A549 (cell line): Measurements from ENCODE around the gene PHKB. TPM values are rescaled to one million over a fixed set of nuclear protein-coding genes. Genes with fewer than 3 reads are reported as not detected.

Experiments
- ATAC-seq, 2 experiments: fragments of 200-7000 bp in 1 of 2; fragments of >200 bp in 1 of 2; cut with Nextera tagmentation in 1 of 2; cut with Tn5 transposase in 1 of 2; 3 replicates each; pipeline versions ENCODE4 v1.8.0 to v1.9.1; 2018 to 2020; ENCODE audit warnings: mild to moderate bottlenecking in 1 of 2, moderate library complexity in 1 of 2
- CTCF ChIA-PET: fragments of 300-600 bp; sonication (Branson Sonifier 250); formaldehyde crosslinking; extraction: SDS; loops from one replicate; lab custom pipeline; 2021; ENCODE audit warnings: antibody characterized with exemption, inconsistent platforms; lab: Yijun Ruan, JAX
- POLR2A ChIA-PET: fragments of 350-600 bp; formaldehyde crosslinking; extraction: SDS; loops from one replicate; lab custom pipeline; 2021; ENCODE audit warnings: antibody characterized with exemption, inconsistent platforms; lab: Yijun Ruan, JAX
- DNase-seq, 2 experiments: peaks; one replicate each; pipeline versions ENCODE4 v3.0.0 to v3.0.0-alpha.2; 2011 to 2016; ENCODE audit warnings: low read depth in 1 of 2, low spot score in 1 of 2
- FAIRE-seq: peaks from 2 replicates; lab custom pipeline; 2011; peaks lifted over from hg19 to GRCh38; lab: Jason Lieb, UNC
- H3K27ac ChIP-seq, 2 experiments: fragments of >200 bp; sonication (Bioruptor Twin); formaldehyde crosslinking; 3 replicates each; pipeline ENCODE4 v1.5.1; 2016 to 2017
- H3K4me1 ChIP-seq: fragments of >200 bp; sonication (Bioruptor Twin); formaldehyde crosslinking; 3 replicates; pipeline ENCODE4 v1.6.1; 2016
- H3K4me2 ChIP-seq: fragments of >200 bp; sonication (Bioruptor Twin); formaldehyde crosslinking; 3 replicates; pipeline ENCODE4 v1.6.1; 2016
- H3K4me3 ChIP-seq: fragments of >200 bp; sonication (Bioruptor Twin); formaldehyde crosslinking; 3 replicates; pipeline ENCODE4 v1.5.1; 2016
- H3K9me3 ChIP-seq: fragments of >200 bp; sonication (Bioruptor Twin); formaldehyde crosslinking; 3 replicates; pipeline ENCODE4 v1.6.1; 2016
- CEBPB ChIP-seq, 2 experiments: fragments of >200 bp in 1 of 2; sonication (Bioruptor Twin) in 1 of 2; formaldehyde crosslinking in 1 of 2; IDR thresholded peaks; 2 replicates each; pipeline ENCODE4 v1.6.1; 2012 to 2016
- CHD2 ChIP-seq: fragments of 150-350 bp; IDR thresholded peaks from 2 replicates; pipeline ENCODE4 v1.6.1; 2014; ENCODE audit warnings: low read length; ENCODE audit not compliant: partially characterized antibody
- EHF ChIP-seq: fragments of 250-450 bp; sonication (Bioruptor Pico); IDR thresholded peaks from 2 replicates; pipeline ENCODE4 v1.5.0; 2020; ENCODE audit warnings: mild to moderate bottlenecking
- GATA3 ChIP-seq: IDR thresholded peaks from 2 replicates; pipeline ENCODE4 v1.6.1; 2012; ENCODE audit warnings: borderline replicate concordance
- HDAC2 ChIP-seq: fragments of 200-600 bp; sonication (generic); IDR thresholded peaks from 2 replicates; pipeline ENCODE4 v1.6.1; 2016
- HEYL ChIP-seq: fragments of 250-450 bp; sonication (Bioruptor Pico); IDR thresholded peaks from 2 replicates; pipeline ENCODE4 v1.8.0; 2021; ENCODE audit warnings: mild to moderate bottlenecking, moderate library complexity
- MAZ ChIP-seq: fragments of 150-350 bp; IDR thresholded peaks from 2 replicates; pipeline ENCODE4 v1.6.1; 2014; ENCODE audit warnings: antibody characterized with exemption, low read depth, low read length, borderline replicate concordance
- MYC ChIP-seq: IDR thresholded peaks from 2 replicates; pipeline ENCODE4 v1.6.1; 2012; ENCODE audit warnings: mild to moderate bottlenecking, inconsistent platforms, low read length, improper control_type of control experiment, borderline replicate concordance
- NFE2L2 ChIP-seq: fragments of 150-350 bp; conservative IDR thresholded peaks from 2 replicates; pipeline ENCODE4 v1.6.1; 2014; ENCODE audit warnings: low read length
- NPAS2 ChIP-seq: fragments of 250-450 bp; sonication (Bioruptor Pico); IDR thresholded peaks from 2 replicates; pipeline ENCODE4 v1.8.0; 2022; ENCODE audit warnings: mild to moderate bottlenecking, moderate library complexity, borderline replicate concordance
- NR3C1 ChIP-seq: fragments of >200 bp; sonication (Bioruptor Twin); formaldehyde crosslinking; IDR thresholded peaks from 3 replicates; pipeline ENCODE4 v1.6.1; 2017
- PHF8 ChIP-seq: fragments of 200-600 bp; sonication (generic); IDR thresholded peaks from 2 replicates; pipeline ENCODE4 v1.6.1; 2016; ENCODE audit warnings: low read depth, mild to moderate bottlenecking, antibody characterized with exemption, moderate library complexity, borderline replicate concordance
- POLR2A ChIP-seq: IDR thresholded peaks from 2 replicates; pipeline ENCODE4 v1.6.1; 2012; ENCODE audit warnings: mild to moderate bottlenecking, low read length
- SMC3 ChIP-seq: fragments of >200 bp; sonication (Bioruptor Twin); formaldehyde crosslinking; IDR thresholded peaks from 3 replicates; pipeline ENCODE4 v1.6.1; 2018; ENCODE audit warnings: inconsistent platforms
- SREBF2 ChIP-seq: fragments of 450-650 bp; IDR thresholded peaks from 2 replicates; pipeline ENCODE4 v1.6.1; 2014; ENCODE audit warnings: mild to moderate bottlenecking, moderate library complexity
- TFCP2L1 ChIP-seq: fragments of 250-450 bp; sonication (Bioruptor Pico); IDR thresholded peaks from 2 replicates; pipeline ENCODE4 v1.5.0; 2021; ENCODE audit warnings: mild to moderate bottlenecking
- ZNF302 ChIP-seq: fragments of 250-450 bp; sonication (Bioruptor Pico); IDR thresholded peaks from 2 replicates; pipeline ENCODE4 v1.9.0; 2021; ENCODE audit warnings: inconsistent platforms, mild to moderate bottlenecking, moderate library complexity
- whole genome bisulfite sequencing: methylation state at CpG from one replicate; pipeline ENCODE4 v1.1.6; 2017; ENCODE audit errors: missing lambda C conversion rate; 5-methylcytosine and 5-hydroxymethylcytosine counted together
- polyA plus RNA-seq, 4 experiments: library from polyadenylated mRNA; depleted of rRNA in 3 of 4; stranded (reverse); fragments of >200 nt; fragmentation: RNase III in 1 of 4; extraction: RNeasy Plus Mini Kit Qiagen cat#74134 plus additional on column Dnase treatment in 1 of 4; gene quantifications; 2 replicates in 3 of 4; 3 replicates in 1 of 4; pipeline ENCODE4 v1.2.3, GENCODE V29; 2011 to 2017
- TF ChIP-seq, protein P1 (sequence below): fragments of 200-600 bp; sonication (generic); IDR thresholded peaks from 2 replicates; pipeline ENCODE4 v1.6.1; 2016; ENCODE audit warnings: antibody characterized with exemption, mild to moderate bottlenecking, moderate library complexity
- TF ChIP-seq, protein P2 (sequence below): fragments of 250-450 bp; sonication (Bioruptor Pico); IDR thresholded peaks from 2 replicates; pipeline ENCODE4 v1.5.0; 2020; ENCODE audit warnings: low read depth, mild to moderate bottlenecking, moderate library complexity
- TF ChIP-seq, protein P3 (sequence below): IDR thresholded peaks from 2 replicates; pipeline ENCODE4 v1.6.1; 2012

The PHKB gene
- polyA plus RNA-seq, 2 of the 4 experiments (the other 2 are of a cell fraction): 33.2 to 96.8 TPM

GRCh38 chr16:47571711-47572110 lies 110.6 kb downstream of the PHKB start:
- Histone ChIP-seq H3K9me3 (0 out of 3 replicates have a peak, but pooled peaks cover 4% of the 10 kb centered on the region), H3K27ac (no peak overlapping the region), H3K4me2 (no peak overlapping the region), H3K4me1 (no peaks in the 10 kb centered on the region), H3K4me3 (no peak overlapping the region)
- no peak for ATAC-seq
- no peak for DNase-seq
- POLR2A ChIA-PET: no interaction called here
- no peak for FAIRE-seq
- CTCF ChIA-PET: interaction anchor here (0.9 to 1.6 kb wide), 3 partner anchors 13 to 585 kb away, joined by 3 to 5 read pairs (median 3); partner anchors contain the start of gene NETO2
- TF ChIP-seq, protein P1, sequence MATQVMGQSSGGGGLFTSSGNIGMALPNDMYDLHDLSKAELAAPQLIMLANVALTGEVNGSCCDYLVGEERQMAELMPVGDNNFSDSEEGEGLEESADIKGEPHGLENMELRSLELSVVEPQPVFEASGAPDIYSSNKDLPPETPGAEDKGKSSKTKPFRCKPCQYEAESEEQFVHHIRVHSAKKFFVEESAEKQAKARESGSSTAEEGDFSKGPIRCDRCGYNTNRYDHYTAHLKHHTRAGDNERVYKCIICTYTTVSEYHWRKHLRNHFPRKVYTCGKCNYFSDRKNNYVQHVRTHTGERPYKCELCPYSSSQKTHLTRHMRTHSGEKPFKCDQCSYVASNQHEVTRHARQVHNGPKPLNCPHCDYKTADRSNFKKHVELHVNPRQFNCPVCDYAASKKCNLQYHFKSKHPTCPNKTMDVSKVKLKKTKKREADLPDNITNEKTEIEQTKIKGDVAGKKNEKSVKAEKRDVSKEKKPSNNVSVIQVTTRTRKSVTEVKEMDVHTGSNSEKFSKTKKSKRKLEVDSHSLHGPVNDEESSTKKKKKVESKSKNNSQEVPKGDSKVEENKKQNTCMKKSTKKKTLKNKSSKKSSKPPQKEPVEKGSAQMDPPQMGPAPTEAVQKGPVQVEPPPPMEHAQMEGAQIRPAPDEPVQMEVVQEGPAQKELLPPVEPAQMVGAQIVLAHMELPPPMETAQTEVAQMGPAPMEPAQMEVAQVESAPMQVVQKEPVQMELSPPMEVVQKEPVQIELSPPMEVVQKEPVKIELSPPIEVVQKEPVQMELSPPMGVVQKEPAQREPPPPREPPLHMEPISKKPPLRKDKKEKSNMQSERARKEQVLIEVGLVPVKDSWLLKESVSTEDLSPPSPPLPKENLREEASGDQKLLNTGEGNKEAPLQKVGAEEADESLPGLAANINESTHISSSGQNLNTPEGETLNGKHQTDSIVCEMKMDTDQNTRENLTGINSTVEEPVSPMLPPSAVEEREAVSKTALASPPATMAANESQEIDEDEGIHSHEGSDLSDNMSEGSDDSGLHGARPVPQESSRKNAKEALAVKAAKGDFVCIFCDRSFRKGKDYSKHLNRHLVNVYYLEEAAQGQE: no peak
- TF ChIP-seq HDAC2 (no peak), GATA3 (no peak), TFCP2L1 (CRISPR knock-in tag) (no peak), SREBF2 (no peak), POLR2A (no peak), MAZ (no peak), CEBPB (IDR thresholded peaks at IDR 0.05) (no peak), MYC (no peak), ZNF302 (no peak), CHD2 (no peak), NPAS2 (CRISPR knock-in tag) (no peak), EHF (CRISPR knock-in tag) (no peak), NR3C1 (no peak), PHF8 (no peak), NFE2L2 (no peak), HEYL (CRISPR knock-in tag) (no peak)
- TF ChIP-seq, protein P2, sequence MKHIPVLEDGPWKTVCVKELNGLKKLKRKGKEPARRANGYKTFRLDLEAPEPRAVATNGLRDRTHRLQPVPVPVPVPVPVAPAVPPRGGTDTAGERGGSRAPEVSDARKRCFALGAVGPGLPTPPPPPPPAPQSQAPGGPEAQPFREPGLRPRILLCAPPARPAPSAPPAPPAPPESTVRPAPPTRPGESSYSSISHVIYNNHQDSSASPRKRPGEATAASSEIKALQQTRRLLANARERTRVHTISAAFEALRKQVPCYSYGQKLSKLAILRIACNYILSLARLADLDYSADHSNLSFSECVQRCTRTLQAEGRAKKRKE (CRISPR knock-in tag): no peak
- TF ChIP-seq, protein P3, sequence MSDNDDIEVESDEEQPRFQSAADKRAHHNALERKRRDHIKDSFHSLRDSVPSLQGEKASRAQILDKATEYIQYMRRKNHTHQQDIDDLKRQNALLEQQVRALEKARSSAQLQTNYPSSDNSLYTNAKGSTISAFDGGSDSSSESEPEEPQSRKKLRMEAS: no peak
- 98% methylated on average over 3 of the region's 3 CpGs for WGBS

DNA sequence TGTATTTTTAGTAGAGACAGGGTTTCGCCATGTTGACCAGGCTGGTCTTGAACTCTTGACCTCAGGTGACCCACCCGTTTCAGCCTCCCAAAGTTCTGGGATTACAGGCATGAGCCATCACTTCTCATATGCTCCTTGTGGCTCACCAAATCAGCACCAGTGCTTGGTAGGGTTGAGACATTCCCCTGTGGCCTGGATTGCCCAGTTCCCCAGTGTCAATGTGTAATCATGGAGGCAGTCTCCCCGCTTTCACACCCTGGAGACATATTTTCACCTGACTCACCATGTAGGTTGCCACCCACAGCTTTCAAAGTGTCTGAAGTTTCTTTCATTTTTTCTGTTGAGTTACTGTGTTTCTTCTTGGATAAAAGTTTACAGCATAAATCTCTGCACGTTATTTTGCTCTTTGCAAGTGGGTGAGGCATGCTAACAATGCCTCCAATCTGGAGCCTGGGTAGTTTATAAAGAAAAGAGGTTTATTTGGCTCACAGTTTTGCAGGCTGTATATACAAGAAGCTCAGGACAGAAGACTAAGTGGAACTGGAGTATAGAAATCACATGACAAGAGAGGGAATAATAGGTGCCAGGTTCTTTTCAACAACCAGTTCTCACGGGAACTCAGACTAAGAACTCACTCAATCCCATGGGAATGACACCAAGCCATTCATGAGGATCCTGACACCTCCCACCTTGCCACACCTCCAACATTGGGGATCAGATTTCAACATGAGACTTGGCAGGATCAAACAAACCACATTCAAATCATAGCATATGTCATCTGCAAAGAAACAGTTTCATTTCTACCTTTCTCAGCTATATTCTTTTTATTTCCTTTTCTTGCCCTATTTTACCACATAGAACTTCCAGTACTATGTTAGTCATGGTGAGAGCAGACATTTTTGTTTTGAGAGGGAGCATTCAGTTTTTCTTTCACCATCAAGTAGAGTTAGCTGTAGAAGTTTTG lies 113.2 kb downstream of the PHKB start:
- FAIRE-seq: no peak
- CTCF ChIA-PET: no interaction called here
- Histone ChIP-seq H3K4me1 (no peaks in the 10 kb centered on the region), H3K4me2 (no peak overlapping the region), H3K9me3 (0 out of 3 replicates have a peak, but pooled peaks cover 4% of the 10 kb centered on the region), H3K4me3 (no peak overlapping the region), H3K27ac (no peak overlapping the region)
- TF ChIP-seq HDAC2 (no peak), SMC3 (no peak)
- ATAC-seq: no peak
- 82% methylated on average over 5 of the region's 5 CpGs for WGBS
- DNase-seq: no peak
- POLR2A ChIA-PET: no interaction called here
